Activated T-cell treated with anti-CD3 and anti-CD28 coated beads, Interleukin-2, amount 50 U/mL, for 48 hours (primary cell): ENCODE measurements around the gene FAF1.

Source experiments
- DNase-seq, 2 experiments: peaks; one replicate each; pipeline ENCODE4 v3.0.0-alpha.2; 2020

Gene FAF1

DNA sequence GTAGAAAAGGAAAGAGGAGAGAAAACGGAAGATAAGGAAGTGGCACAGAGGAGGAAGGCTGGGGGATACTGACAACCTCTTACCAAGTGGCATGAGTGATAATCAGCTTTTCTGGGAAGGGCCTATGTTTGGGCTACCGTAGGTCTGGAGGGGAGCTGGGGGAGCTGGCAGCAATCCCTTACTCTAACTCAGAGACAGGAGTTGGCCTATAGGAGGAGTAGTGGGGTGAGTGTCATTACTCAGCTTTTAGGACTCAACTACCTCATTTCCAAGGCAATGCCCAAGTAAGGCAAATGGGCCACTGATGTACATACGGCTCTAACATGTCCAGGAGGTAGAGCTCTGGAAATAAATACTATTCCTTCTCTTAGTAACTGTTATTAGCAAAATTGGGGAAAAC lies 488.1 kb downstream of the FAF1 start:
- DNase-seq, result no peak

DNA sequence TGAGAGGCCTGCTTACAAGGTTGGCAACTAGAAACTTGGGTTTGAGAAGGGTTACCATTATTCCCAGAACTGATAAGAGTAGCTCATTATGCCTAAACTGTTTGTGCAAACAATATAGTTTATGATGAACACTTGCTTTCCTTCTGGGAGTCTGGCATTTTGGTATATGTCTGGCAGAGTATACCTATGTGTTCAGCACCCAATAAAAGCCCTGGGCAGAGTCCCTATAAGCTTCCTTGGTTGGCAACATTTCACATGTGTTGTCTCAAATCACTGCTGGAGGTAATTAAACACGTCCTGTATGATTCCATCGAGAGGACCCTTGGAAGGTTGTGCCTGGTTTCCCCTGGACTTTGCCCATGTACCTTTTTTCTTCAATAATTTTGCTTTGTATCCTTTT lies 497.1 kb downstream of the FAF1 start:
- DNase-seq, result no peak

DNA sequence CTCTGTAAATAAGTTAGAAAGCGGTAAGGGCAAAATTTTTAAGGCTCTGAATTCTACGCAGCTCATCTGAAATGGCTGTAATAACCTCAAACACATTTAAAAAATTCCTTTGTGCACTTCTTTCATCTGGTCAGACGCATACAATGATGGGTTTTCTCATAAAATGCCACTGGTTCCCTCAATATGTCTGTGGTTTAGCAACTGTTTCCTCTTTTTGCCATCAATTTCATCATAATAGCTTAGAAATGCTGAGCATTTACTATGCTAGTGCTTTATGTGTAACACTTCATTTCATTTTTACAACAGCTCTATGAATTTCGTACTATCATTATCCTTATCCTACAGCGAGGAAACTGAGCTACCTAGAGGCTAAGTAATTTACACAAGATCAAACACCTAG lies 501.6 kb downstream of the FAF1 start:
- DNase-seq, result no peak

DNA sequence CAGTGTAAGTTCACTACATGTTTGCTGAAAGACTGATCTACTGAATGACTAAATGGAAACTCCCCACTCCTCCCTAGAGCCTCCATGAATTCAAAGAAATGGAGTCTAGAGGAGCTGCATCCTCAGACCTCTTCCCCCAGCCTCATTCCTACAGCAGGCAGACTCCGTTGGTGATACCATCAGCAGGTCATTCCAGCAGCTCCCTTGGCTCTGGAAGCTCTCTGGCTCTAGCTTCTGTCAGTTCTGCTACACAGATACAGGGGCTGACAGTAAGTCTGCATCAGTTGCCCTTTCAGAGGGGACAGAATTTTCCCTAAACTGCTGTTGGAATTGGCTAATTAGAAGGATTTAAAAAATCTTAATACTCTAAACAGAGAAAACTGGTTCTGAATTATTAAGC lies 505.2 kb downstream of the FAF1 start:
- DNase-seq, result no peak

DNA sequence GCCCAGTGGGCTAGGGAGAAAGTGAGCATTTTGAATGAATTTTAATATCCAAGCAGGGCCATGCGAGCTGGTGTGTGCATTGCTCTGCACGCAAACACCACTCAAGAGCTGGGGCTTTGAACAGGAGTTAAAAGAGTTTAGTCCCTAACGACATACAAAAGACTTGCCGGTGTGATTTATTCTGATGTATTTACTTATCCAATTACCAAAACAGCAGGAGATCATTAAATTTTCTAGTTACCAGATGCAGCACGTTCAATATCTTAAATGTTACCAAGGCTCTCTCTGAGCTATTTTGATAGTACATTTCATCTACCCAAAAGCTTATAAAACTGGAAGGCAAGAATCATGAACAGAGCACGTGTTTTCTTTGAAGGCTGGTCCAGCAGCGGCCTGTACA lies 506.8 kb downstream of the FAF1 start:
- DNase-seq, result no peak

DNA sequence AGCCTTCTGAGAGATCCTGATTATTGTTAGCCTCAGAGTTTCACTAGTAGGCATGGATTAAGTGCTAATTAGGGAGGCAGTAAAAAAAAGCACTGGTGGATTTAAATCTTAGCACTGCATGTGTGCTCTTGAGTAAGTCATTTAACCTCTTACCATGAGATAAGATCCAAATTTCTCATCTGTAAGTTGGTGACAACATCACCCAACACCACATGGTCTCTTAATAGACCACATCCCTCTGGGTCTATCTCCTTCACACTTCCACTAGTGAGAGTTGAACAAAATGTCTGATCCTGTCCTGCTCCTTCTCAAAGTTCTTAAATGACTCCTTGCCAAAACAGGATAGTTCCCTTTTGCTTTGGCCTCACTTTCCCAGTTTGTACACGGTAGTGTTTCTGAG lies 507.4 kb downstream of the FAF1 start:
- no peak for DNase-seq

DNA sequence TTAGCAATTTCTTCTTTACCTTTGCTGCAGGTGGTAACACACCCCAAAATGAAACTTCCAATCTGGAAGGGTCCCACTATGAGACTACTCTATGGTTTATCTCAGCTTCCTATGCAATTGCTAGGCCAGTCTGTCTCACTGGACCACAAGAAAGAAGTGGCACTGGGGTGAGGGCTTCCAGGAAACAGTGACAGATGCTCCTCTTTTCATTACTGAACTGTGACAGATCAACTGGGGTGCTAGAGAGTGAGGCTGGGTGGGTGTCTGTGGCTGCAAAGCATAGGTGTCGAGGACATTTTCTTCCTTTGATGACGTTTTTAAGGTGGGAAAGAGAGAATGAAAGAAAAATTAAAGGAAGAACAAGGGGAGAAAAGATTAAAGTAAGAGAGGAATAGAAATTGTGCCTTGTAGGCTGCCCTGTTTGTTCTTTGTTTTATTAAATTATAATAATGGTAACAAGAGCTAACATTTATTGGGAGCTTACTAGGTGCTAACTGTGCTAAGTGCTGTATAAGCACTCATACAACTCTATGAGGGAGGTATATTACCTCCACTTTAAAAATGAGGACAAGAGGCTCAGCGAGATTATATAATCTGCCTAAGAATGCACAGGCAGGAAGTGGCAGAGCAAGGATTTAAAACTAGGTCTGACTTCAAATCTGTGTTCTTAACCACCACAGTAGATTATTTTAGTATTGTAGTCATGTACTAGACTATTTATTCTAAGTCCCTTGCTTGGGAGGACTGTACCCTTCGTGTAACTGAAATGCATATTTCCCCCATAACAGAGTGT lies 509.0 kb downstream of the FAF1 start:
- no peak for DNase-seq

DNA sequence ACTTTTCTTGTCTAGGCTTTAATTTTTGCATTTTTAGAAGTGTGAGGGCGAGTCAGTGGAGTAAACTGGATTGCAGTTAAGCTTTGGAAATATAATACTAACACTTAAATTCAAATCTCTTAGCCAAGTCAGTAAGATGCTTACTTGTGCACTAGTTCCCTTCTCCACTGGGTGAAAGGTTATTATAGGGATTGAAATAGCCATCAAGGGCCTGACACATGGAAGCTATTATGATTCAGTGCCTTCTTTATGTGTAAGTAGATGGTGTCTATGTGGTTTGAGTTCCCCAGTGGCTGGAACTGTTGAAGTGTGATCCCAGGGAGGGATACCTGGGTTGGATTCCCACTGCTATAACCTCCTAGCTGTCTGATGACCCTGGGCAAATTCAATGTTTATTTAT lies 512.1 kb downstream of the FAF1 start:
- DNase-seq, result no peak

DNA sequence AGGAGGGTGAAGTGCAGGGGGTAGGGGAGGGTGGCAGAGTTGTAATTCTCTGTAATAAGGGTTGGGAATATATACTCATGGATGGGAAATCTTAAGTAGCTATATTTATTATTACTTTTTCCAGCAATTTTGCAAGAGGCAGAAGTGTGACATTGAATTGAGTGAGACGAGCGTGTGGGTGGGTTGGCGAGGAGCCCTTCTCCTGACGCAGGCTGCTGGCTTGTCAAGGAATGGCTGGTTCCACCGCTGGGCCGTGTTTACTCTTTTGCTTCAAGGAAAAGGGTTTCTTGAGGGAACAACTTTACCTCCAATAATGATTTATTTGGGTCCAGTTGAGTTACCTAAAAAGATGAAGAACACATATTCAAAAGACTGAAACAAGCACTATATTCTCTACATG lies 518.9 kb downstream of the FAF1 start:
- DNase-seq, result no peak

DNA sequence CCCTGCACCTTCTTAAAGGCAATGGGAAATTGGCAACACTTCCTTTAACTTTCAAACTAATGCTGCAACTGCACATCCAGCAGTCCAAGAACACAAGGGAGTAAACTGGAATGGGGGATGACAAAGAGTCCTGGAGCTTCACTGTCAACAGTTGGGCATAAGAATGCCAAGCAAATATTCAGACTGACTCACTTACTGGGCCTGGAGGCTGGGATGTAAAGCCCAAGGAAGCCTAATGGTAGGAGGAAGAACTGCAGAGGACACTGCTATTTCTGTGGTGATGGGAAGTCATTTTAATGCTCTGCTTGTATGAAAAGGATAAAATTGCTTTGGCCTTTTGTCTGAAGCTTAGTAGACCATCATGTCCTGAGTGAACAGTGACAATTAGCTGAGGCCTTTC lies 521.1 kb downstream of the FAF1 start:
- no peak for DNase-seq

DNA sequence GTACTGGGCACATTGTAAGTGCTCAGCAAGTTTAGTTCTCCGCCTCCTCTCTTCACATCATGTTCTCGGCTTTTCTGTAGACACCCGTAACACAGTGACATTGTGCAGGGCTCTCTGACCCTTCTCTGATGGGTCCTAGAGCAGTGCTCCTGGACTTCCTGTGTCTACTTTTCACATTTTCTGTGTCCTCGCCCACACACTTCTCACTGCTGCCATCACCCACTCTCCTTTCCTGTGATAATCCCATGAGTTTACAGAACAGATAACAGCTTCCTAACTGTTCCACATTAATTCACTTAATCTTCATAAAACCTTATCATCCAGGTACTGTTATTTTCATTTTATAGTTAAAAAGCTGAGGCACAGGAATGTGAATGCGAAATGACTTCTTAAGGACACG lies 523.6 kb downstream of the FAF1 start:
- DNase-seq, result no peak

DNA sequence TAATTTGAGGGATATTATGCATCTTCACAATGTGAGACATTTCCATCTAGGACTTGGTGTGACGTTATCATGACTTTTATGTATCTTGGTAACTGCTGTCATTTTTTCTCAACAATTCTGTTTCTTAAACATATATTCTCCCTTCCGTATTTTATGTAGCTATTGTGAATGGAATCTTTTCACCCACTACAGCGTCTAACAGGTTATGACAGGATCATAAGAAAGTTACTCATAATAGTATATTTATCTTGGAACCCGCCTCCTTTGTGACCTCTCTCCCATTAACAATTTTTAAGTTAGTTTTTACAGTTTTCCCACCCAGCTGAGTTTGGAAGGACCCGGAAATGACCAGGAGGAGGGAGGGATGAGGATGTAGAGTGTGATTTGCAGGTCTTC lies 530.1 kb downstream of the FAF1 start:
- DNase-seq, result no peak

DNA sequence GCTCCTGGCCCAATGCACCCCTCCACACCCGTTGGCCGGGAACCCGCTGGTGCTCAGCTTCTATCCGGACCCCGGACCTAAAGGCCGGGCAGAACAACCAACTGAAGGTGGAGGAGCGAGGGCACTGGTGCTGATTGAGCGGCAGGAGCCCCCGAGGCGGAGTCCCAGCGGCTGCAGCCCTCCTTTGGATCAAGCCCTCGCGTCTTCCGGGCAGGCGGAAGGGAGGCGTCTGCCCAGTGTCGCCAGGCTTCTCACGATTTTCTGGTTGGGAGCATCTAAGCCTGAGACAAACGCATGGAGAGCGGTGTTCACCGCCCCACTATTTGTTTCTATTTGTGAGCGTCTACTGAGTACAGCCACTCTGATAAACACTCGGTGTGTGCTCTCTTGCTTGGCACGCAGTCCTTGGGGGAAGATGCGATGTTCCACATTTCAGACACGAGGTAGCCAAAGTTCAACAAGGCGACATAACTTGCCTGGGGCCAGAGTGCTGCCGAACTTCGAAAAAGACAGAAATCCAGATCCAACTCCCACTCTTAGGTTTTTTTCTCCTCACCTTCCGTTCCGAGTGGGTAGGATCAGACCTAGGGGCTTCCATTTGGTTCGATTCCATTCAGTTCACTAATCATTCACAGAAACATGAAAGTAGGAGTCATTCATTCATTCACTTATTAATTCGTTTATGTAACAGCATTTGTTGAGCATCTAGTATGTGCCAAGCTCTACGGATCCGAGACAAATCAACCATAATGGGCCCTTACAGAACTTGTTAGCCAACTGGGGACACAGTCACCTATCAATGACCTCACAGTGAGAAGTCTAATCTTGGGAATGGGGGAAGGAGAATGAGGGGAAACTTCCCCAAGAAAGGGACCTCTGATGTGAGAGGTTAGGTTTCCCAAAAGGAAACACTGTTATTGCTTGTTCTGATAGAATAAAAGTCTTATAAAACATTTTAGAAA lies 532.0 kb downstream of the FAF1 start:
- peak; percentile 37 to 38 for DNase-seq

DNA sequence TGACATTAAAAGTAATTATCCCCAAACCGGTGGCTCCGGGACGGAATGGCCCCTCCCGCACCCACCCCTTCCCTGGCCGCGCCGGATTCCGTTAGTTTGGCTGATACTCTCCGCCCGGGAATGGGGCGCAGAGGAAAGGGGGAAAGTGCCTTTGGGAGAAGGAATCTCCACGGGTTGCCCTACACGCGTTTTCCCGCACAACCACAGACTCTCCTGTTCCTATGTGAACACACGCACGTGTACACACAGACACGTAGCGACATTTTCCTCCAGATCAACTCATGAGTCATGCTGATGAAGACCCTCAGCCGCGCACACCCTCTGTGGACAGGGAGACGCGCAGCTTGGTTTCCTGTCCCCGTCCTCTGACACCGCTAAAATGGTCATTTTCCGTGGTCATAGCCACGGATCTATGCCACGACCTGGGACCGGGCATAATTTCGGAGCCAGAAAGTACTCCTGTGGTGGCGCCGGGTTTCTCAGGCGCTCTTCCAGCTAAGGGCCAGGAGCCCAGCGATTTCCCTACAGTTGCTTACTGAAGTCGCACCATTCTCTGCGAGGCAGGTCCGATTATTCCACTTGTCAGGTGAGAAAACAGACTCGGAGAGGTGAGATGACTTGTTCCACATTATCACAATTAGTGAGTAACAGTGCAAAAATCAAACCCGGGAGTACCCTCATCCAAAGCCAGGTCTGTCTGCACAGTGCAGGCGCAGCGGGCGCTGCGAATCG lies 532.8 kb downstream of the FAF1 start:
- DNase-seq, result peak; percentile 34 to 37

DNA sequence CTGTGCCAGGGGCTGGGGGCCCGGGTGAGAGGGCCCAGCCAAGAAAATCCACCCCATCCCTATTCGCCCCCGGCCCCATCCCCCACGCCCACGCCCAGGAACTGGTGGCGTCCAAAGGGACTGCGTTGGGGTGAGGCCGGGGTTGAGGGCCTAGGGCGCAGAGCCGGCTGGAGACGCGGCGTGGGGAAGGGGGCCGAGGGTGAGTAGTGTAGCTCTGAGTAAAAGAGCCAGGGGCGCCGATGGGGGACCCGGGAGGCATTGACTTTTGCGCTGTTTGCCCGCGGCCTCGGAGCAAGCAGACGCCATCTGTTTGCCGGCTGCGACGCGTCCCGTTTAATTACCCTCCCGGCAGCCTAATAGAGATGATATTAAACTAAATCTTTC lies 533.4 kb downstream of the FAF1 start:
- DNase-seq, result peak; percentile 29 to 30

DNA sequence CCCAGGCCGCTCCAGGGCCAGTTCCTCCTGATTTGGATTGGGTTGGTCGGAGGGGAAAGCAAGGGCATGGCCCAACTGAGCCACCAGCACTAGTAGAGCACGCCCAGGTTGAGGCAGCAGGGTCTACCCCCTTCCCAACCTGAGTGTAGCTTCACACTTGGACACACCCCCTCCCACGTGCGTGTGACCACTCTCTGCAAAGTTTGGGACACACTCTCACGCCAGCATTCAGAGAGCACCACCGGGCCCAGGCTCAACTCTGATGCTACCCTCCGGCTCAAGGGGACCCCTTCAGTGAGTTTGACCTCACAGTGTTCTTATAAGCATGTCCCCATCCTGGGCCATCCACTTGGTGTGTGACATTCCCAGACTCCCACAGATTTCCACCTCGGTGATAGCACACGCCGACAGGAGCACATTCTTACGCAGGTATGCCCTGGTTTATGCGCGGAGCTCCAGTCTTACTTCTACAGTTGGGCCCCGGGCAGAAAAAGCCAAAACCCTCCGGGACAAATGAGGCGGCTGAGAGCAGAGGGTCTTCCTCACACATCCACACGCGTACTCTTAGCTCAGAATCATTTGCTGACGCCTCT lies 533.9 kb downstream of the FAF1 start:
- peak in 1 of 2 experiments; percentile 34 for DNase-seq

DNA sequence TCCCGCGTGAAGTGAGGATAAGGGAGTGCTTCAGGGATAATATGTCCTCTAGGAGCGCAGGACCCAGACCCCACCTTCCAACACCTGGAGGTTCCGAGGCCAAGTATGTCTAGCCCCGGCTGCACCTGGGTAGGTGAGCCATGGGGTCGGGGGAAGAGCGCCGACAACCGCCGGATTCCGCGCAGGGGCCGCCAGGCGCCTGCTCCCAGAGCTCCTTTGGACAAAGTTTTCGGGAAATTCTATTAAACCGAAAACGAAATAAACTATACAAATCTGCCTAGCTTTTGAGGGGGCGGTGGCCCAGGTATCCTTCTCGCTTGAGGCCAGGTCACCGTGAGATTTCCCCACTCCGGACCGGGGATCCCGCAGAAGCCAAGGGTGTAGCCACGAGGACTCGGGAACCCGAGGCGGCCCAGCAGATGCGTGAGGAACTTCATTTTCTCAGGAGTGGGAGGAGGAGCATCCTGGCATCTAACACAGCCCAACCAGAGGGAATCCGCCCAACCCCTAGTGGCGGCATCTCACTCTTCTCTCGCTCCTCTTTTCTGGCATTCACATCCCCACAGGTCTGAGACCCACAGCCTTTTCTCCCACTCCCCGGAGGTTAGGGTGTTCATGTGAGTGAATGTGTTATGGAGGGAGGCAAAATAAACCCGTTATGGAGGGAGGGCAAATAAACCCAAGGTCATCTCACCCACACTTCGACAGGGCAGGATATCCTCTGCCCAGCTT lies 534.5 kb downstream of the FAF1 start:
- DNase-seq, result peak; percentile 27 to 32

DNA sequence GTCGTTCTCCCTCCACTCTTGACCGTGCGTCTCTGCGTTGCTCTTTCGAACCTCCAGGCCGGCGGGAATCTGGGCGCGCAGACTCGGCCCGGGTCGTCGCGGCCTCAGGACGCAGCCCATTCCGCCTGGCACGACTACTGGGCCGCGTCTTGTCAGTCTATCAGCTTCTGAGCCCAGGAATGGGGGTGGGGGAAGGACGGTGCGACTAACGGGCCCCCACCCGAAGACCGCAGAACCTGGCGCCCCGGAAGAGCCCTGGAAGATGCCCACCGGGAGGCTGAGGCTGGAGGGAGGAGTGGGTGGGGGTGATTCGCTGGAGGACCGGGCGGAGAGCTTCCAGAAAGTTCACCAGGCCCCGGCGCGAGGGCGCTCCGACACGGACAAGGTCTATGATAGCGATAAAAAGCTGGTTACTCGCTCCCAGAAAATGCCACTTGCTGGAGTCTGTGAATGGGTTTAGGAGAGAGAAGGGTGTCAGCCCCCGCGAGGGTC lies 535.1 kb downstream of the FAF1 start:
- DNase-seq, result no peak

DNA sequence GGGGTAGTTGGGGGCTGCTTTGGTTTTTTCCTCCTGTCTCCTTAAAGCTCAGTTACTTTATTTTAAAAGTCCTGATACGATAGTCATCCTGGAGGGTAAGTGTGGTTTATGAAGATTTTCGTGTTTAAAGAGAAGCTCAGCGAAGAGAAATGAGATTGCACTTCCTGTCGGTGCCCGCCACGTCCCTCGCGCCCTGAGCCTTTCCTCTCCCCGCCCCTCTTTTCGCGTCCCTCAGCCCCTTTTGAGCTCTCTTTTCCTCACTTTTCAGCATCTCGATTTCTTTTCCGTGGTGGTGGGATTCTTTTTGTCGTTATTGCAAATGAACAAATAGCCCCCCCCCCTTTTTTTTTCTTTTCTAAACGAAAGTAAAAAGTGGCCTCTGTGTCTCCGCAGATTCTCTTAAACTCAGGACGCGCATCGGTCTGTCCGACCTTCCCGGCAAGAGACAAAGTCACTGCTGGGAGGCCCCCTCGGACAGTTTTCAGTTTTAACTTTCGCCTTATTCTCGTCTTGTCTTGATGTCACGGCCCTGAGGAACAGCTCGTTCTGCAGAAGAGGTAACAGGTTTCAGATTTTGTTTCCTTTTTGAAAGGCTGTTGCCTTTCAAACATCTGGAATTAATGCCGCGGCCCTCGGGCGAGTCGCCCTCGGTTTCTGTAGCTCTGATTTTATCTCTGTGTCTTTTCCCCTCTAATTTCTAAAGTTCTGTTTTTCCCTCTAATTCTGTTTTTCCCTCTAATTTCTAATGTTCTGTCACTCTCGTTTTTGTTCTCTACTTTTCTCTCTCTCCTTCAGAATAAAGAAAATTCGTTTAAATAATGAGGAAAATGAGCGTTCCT lies 535.8 kb downstream of the FAF1 start:
- DNase-seq, result peak; percentile 37 to 45

DNA sequence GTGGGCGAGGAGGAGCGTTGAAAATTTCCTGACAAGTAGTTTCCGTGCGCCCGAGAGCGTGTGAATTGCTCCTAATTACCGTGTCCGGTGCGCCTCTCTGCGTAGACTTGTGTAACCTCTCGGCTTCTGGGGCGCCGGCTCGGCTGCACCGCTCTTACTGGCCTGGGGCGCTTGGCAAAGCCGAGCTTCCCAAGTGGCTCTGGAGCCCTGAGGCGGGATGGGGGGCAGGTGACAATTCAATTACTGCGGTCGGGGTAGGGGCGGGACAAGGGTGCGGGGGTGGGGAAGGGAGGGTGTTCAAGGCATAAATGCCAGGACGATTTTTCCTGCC lies 536.4 kb downstream of the FAF1 start:
- peak in 1 of 2 experiments; percentile 57 for DNase-seq
